Activated CD4-positive, alpha-beta T cell treated with anti-CD3 and anti-CD28 coated beads, Interleukin-2, amount 50 U/mL, for 24 hours (primary cell): ENCODE measurements around the gene REM2.
"Not testable (repeated sequence)": the region's sequence is repeated elsewhere in the genome, so short reads cannot be mapped to it uniquely, and the experiment has no call there.

ENCODE experiments used
- DNase-seq, 2 donors: peaks; one replicate each; pipeline ENCODE4 v3.0.0-alpha.2; 2020; ENCODE audit warnings: low read depth in 1 of 2, low spot score in 1 of 2

The REM2 gene

GRCh38 chr14:22896356-22896755 is 13.3 kb downstream of the REM2 start:
- DNase-seq, result no peak

- DNase-seq, result no peak
These were observed 13.7 kb downstream of the REM2 start for GRCh38 chr14:22896760-22897159.

- DNase-seq, result no peak
These were observed 14.3 kb downstream of the REM2 start for GRCh38 chr14:22897357-22897756.

- DNase-seq, result no peak
These were observed 15.5 kb downstream of the REM2 start for GRCh38 chr14:22898302-22899090.

GRCh38 chr14:22900081-22900799 is 17.2 kb downstream of the REM2 start:
- peak in 1 of 2 donors; percentile 51 for DNase-seq

- no peak for DNase-seq
These were observed 18.8 kb downstream of the REM2 start for GRCh38 chr14:22901799-22902198.

- DNase-seq, result no peak
These were observed 20.7 kb downstream of the REM2 start for GRCh38 chr14:22903742-22904087.

- DNase-seq, result no peak
These were observed 22.6 kb downstream of the REM2 start for GRCh38 chr14:22905627-22906026.

- no peak for DNase-seq
These were observed 23.1 kb downstream of the REM2 start for GRCh38 chr14:22906073-22906472.

- no peak for DNase-seq
These were observed 24.4 kb downstream of the REM2 start for GRCh38 chr14:22907429-22907828.

GRCh38 chr14:22908601-22909000 is 25.6 kb downstream of the REM2 start:
- no peak for DNase-seq

GRCh38 chr14:22910916-22911315 is 27.9 kb downstream of the REM2 start:
- no peak for DNase-seq

GRCh38 chr14:22914836-22915235 is 31.8 kb downstream of the REM2 start:
- DNase-seq, result not testable (repeated sequence)

- DNase-seq, result no peak
These were observed 33.0 kb downstream of the REM2 start for GRCh38 chr14:22915886-22916521.

- DNase-seq, result peak; percentile 98 to 100
These were observed 36.0 kb downstream of the REM2 start, which contains the start of gene RBM23 for GRCh38 chr14:22918804-22919600. TSS of gene RBM23 (minus strand) at chr14:22919149.

- DNase-seq, result no peak
These were observed 36.5 kb downstream of the REM2 start for GRCh38 chr14:22919601-22919921.

- DNase-seq, result no peak
These were observed 37.7 kb downstream of the REM2 start for GRCh38 chr14:22920697-22921096.

GRCh38 chr14:22922294-22922693 is 39.3 kb downstream of the REM2 start:
- DNase-seq, result no peak

GRCh38 chr14:22923746-22924145 is 40.7 kb downstream of the REM2 start:
- DNase-seq, result no peak

GRCh38 chr14:22925513-22925912 is 42.5 kb downstream of the REM2 start:
- no peak for DNase-seq

- no peak for DNase-seq
These were observed 43.3 kb downstream of the REM2 start for GRCh38 chr14:22926316-22926715.
